HG03025 (cell line): ENCODE results near the gene OR2H2.

ENCODE experiments used
- ATAC-seq: cut with Tn5 transposase; IDR thresholded peaks from one replicate; pipeline ENCODE4 v1.9.1; 2021; ENCODE audit warnings: mild to moderate bottlenecking, moderate library complexity; ENCODE audit not compliant: unreplicated experiment, low FRiP score

Gene OR2H2

GRCh38 chr6:29590218-29590808 lies 5.4 kb downstream of the OR2H2 start:
- no peak for ATAC-seq

DNA sequence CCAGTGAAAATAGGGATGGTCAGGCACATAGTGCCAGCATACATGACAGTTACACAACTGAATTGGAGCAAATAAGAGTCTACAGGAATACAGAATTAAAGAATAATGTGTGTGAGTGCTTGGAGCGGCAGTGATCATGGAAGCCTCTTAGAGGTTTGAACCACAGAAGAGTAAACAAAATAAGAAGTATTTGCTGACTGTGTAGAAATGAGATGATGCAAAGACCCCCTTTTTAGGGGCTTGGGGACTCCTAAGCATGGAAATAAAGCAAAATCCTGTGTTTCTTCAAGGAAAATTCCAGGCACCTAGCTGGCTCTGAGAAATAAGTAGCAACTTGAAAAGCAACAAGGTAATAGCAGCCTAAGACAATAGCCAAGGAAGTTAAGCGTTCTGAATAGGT lies 6.8 kb downstream of the OR2H2 start:
- ATAC-seq: no peak

GRCh38 chr6:29593199-29593855 lies 8.4 kb downstream of the OR2H2 start:
- no peak for ATAC-seq

GRCh38 chr6:29596381-29596900 lies 11.5 kb downstream of the OR2H2 start:
- no peak for ATAC-seq

GRCh38 chr6:29597184-29597583 lies 12.3 kb downstream of the OR2H2 start:
- ATAC-seq: no peak

GRCh38 chr6:29598172-29598747 lies 13.3 kb downstream of the OR2H2 start:
- no peak for ATAC-seq

DNA sequence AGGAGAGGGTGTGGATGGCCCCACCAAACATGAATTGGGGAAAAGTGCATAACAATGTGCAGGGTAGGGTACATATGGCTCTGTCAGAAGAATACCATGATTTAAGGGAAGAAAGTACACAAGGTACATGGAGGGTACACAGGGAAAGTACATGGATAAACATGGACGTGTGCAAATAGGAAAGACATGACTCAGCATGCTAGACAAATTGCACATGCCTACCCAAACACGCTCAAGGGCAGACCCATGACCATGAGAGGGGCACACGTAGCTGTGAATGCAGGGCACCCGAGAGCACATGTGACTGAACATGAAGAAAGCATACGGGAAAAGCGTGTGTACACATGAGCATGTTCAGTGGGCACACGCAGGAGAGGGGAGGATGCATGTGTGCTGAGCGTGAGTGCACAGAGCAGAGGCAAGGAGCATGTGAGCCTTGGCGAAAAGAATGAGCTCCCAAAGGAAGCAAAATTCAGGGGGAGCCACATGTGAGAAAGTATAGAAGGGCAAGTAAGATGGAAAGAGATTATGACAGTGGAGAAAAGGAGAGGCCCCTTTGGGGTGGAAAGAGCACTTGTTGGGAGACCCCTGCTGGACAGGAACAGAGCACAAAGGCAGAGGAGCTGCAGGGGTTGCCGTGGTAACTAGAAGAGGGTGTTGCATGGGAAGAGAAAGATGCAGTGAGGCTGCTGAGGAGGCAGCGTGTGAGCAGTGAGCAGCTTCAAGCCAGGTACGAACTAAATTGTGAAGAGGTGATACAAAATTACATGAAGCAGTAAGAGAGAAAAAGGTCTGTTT lies 17.8 kb downstream of the OR2H2 start:
- ATAC-seq: no peak

DNA sequence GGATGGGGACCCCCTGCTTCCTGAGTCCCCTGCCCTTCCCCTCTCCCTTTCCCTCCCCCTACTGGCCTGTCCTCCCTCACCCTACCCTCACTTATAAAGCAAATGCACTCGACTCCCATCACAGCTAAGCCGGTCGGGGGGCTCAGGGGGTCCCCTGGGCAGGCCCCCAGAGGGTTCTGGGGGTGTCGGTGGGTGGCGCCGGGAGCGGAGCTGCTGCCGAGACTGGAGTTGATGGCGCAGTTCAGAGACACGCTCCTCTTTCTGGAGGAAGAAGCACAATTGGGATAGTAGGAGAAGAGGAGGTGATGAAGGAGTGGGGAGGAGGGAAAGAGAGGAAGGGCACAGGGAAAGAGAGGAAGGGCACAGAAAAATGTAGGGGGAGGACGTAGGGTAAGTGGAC lies 18.5 kb downstream of the OR2H2 start:
- ATAC-seq: no peak

DNA sequence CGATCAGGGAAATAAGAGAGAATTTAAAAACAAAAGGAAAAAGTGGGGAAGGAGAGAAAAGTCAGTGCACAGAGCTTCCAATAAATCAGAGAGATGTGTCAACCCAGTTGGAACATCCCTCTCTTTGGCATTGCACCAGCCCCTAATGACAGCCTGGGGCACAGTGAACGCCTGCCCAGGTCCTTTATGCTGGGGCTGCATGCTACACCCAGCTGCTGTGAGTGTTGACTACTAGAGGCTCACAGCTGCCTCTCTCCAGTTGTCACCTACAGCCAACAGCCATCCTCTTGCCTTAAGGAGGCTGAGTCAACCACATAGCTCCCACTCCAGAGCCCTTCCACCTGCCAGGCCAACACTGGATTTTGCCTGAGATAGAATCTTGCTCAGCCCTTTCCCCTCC lies 19.0 kb downstream of the OR2H2 start:
- ATAC-seq: no peak

DNA sequence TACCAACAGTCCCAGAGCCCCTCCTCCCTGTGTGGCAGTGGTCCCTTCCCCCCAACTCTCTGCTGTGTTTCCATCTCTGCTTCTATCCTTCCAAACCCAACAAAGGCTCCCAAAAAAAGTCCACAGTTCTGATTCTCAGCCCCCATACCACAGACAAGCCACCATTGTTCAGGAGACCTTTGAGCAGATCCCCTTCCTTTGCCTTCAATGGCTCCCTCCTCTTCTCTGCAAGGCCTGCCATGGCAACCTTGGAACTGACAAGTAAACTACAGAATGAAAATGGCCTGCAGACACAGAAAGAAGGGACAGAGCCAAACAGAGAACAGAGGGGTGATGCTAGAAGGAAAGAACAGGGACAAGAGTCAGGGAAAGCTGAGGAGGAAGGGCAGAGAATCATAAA lies 23.2 kb downstream of the OR2H2 start:
- ATAC-seq: no peak

- no peak for ATAC-seq
Observed at GRCh38 chr6:29610540-29610939, 25.6 kb downstream of the OR2H2 start.

GRCh38 chr6:29611426-29611825 lies 26.5 kb downstream of the OR2H2 start:
- no peak for ATAC-seq

- no peak for ATAC-seq
Observed at GRCh38 chr6:29617782-29618554, 33.0 kb downstream of the OR2H2 start.

GRCh38 chr6:29619578-29620160 lies 34.7 kb downstream of the OR2H2 start:
- no peak for ATAC-seq

DNA sequence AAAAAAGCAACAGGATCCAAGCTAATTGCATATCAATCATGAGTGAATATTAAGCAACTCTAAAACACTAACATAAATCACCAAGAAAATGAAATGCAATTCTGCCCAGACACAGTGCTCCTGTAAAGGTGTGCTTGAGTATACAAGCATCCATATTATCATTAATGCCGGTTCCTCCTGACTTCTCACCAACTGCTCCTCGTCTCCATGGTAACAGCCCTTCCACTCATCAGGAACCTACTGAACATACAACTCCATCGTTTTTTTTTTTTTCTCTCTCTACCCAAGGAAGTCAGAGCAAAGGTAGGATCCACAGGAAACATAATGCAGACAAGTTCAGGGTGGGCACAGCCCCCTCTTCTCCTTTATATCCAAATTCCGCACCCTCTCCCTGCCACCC lies 35.7 kb downstream of the OR2H2 start:
- ATAC-seq: no peak

- ATAC-seq: no peak
Observed at GRCh38 chr6:29624520-29624961, 39.6 kb downstream of the OR2H2 start.

DNA sequence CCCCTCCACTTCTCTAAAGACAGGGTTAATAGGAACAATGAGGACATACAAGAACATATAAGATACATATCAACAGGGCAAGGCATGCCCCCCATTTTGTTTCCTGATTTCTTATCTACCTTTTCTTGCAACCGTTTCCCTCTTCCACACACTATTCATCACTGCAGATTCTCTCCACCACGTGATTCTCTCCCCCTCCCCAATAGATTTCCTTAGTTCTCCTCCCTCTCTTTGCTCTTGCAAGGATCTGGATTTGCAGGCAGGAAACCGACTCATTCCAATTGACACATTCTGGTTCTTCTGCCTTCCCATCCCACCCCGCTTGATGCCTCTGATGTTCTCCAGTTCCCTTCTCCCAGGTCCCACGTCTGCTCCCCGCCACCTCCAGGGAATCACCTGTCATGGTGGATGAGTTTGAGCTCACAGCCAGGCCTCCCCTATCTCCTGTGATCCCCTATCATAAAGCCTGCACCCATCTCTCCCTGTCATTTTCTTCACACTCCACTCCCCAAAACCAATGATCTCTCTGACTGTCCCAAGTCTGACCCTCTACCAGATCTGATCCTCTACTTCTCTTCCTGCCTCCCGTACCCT lies 40.5 kb downstream of the OR2H2 start:
- ATAC-seq: no peak

GRCh38 chr6:29626948-29627754 lies 42.2 kb downstream of the OR2H2 start:
- no peak for ATAC-seq
